Measurements from ENCODE around the gene TRERF1. TPM values are rescaled to one million over a fixed set of nuclear protein-coding genes. Genes with fewer than 3 reads are reported as not detected.

The TRERF1 gene
- total RNA-seq, 1 donor: 6.5 TPM

DNA sequence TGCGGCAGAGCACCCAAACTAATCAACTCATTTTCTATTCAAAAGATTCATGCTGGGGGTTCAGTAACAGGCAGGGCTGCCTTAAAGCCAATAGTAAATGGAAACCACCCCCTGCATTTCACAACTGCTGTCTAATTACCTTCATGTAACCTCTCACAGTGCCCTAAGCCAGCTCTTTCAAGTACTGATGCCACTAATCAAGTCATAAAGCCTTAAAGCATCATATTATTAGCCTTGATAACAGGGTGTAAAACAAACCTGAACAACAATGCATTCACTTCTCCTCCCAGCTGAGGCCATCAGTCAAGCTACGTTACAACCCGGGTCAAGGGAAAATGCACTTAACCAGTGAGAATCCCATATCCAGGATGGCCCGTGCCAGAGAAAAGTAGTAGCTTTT is 33.0 kb downstream of the TRERF1 start:
- TF ChIP-seq, protein P1, sequence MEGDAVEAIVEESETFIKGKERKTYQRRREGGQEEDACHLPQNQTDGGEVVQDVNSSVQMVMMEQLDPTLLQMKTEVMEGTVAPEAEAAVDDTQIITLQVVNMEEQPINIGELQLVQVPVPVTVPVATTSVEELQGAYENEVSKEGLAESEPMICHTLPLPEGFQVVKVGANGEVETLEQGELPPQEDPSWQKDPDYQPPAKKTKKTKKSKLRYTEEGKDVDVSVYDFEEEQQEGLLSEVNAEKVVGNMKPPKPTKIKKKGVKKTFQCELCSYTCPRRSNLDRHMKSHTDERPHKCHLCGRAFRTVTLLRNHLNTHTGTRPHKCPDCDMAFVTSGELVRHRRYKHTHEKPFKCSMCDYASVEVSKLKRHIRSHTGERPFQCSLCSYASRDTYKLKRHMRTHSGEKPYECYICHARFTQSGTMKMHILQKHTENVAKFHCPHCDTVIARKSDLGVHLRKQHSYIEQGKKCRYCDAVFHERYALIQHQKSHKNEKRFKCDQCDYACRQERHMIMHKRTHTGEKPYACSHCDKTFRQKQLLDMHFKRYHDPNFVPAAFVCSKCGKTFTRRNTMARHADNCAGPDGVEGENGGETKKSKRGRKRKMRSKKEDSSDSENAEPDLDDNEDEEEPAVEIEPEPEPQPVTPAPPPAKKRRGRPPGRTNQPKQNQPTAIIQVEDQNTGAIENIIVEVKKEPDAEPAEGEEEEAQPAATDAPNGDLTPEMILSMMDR (IDR thresholded peaks at IDR 0.05; ENCODE audit: insufficient read depth, low read depth, low read length): no peak
- H3K4me3 ChIP-seq (ENCODE audit: low read depth, low read length): no peak overlapping the region
- no peak for DNase-seq (ENCODE audit: low read depth)

DNA sequence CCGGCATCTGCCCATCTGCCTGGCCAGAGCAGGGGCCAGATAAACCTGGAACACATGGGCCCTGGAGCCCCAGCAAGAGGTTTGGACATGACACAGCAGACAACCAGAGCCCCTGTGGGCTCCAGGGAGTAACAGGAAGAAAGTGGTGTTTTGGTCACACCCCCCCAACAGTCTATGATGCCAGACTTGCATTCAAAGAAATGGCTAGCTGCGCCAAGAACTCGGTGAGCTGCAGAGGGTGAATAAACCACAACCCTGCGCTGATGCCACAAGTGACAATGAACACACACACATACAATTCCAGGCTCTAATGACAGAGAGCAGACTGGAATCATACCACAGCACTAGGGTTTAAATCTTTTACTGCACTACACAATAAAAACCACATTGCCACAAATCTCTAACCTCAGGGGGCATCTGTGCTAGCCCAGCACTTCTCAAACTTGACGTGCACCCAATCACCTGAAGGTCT is 34.0 kb downstream of the TRERF1 start:
- TF ChIP-seq, protein P1 (IDR thresholded peaks at IDR 0.05; ENCODE audit: insufficient read depth, low read depth, low read length): no peak
- no peak for DNase-seq (ENCODE audit: low read depth)
- H3K4me3 ChIP-seq (ENCODE audit: low read depth, low read length): no peak overlapping the region

DNA sequence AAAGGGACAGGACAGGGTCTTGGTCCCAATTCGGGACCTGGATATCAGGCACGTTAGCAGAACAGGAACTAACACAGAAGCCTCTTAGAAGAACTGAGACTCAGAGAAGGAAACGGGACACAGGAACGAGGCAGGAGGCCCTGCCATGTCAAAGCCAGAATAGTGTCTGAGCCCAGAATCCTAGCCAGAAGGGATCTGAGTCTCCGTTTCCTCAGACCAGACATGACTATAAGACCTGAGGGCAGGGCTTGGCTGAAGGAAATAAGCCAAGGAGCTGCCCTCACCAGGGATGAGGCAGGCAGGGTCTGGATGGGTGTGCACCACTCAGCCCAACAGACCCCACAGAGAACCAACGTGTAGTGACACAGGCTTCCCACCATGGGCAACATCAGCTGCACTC is 40.3 kb downstream of the TRERF1 start:
- DNase-seq (ENCODE audit: low read depth): no peak
- TF ChIP-seq, protein P1 (IDR thresholded peaks at IDR 0.05; ENCODE audit: insufficient read depth, low read depth, low read length): no peak
- no peak overlapping the region for H3K4me3 ChIP-seq (ENCODE audit: low read depth, low read length)

DNA sequence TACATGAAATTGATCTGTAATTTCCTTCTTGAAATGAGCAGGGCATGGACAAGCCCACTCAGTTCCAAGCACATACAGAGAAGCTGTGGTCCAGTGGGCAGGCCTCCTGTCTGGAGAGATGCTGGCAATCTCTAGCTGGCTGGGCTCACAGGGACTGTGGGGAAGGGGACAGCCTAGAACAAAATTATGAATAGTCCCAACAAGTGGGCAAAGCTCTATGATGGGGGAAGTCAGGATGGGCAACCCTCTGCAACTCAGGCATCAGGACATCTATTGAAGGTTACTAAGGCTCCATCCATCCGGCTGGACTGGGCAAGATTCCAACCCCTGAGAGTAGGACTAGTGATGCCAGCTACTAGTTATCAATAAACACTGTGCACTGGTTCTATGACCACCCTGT is 40.9 kb downstream of the TRERF1 start:
- TF ChIP-seq, protein P1 (IDR thresholded peaks at IDR 0.05; ENCODE audit: insufficient read depth, low read depth, low read length): no peak
- no peak for DNase-seq (ENCODE audit: low read depth)
- H3K4me3 ChIP-seq (ENCODE audit: low read depth, low read length): no peak overlapping the region

DNA sequence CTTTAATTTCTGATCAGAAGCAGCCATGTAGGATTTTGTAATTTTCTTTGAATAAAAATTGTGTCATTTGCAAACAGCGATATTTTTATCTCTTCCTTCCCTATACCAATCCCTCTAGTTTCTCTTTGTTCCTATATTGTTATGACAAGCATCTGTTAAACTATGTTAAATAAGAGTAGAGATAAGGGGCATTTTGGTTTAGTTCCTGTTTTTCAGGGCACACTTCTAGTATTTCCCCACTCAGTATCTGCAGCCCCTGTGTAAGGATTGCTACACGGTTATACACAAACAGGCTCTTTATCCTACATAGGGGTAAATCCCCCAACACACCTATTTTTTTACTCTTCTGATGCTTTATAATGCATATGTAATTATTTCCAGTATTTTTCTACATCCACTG is 42.1 kb downstream of the TRERF1 start:
- TF ChIP-seq, protein P1 (IDR thresholded peaks at IDR 0.05; ENCODE audit: insufficient read depth, low read depth, low read length): no peak
- no peak overlapping the region for H3K4me3 ChIP-seq (ENCODE audit: low read depth, low read length)
- DNase-seq (ENCODE audit: low read depth): no peak

DNA sequence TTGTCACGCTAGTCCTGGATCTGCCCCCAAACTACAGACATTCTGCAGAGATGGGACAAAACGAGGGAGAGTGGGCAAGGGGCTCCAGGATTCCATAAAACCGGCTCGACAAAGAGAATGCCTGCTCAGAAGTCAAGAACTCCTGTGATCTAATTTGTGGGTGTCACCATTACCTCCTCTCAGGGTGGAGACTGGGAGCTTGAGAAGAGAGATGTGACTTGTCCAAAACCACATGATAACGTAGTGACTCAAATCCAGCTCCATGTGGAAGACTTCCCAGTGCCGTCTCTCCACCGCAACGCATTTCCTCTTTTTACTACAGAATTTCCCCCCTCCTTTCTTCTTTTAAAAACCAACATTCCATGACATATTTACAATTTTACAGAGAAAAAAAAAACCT is 44.3 kb downstream of the TRERF1 start:
- TF ChIP-seq, protein P1 (IDR thresholded peaks at IDR 0.05; ENCODE audit: insufficient read depth, low read depth, low read length): no peak

More for the DNA sequence above, 44.3 kb downstream of the TRERF1 start:
- H3K4me3 ChIP-seq (ENCODE audit: low read depth, low read length): no peak overlapping the region
- peak; percentile 78 for DNase-seq (ENCODE audit: low read depth)
